22Rv1 (cell line): ENCODE results near the gene OVAAL.

Experiments
- CTCF ChIP-seq: fragments of 450-650 bp; IDR thresholded peaks from 2 replicates; pipeline ENCODE4 v1.5.1; 2017; ENCODE audit warnings: mild to moderate bottlenecking
- ZFX ChIP-seq: fragments of 450-650 bp; IDR thresholded peaks from 2 replicates; pipeline ENCODE4 v1.6.1; 2017; ENCODE audit warnings: antibody characterized with exemption, borderline replicate concordance

DNA sequence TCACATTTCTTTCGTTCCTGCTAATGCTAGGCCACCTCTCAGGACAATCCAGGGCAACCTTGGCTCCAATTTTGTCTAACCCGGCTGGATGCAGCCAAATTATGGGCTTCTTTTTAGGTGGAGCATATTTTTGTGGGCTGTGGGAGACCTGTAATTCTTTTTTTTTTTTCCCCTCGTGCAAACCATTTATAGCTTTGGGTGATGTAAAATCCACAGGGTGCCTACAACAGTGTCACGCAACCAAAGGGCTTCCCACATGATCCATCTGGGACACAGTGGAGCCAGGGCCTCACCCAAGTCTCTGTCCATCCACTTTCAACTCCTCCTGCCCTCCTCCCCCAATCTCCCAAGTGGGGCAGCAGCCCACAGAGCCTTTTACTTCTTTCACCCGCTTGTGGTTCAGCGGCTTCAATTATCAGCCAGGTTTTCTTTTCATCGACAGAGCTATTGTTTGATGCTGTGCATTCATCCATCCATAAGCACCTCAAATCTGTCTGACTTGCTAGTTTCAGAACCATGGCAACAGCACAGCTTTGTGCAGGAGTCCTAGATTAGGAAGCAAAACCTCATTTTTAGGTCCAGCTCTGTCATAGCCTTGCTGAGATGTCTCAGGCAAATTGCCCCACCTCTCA lies 10.0 kb upstream of the OVAAL start:
- TF ChIP-seq CTCF (no peak), ZFX (no peak)
